Measurements from ENCODE around the gene PTPRT. TPM values are rescaled to one million over a fixed set of nuclear protein-coding genes. Genes with fewer than 3 reads are reported as not detected.

Gene PTPRT
- total and polyA plus RNA-seq, 4 donors, result 0.14 to 2.8 (median 0.40) TPM

DNA sequence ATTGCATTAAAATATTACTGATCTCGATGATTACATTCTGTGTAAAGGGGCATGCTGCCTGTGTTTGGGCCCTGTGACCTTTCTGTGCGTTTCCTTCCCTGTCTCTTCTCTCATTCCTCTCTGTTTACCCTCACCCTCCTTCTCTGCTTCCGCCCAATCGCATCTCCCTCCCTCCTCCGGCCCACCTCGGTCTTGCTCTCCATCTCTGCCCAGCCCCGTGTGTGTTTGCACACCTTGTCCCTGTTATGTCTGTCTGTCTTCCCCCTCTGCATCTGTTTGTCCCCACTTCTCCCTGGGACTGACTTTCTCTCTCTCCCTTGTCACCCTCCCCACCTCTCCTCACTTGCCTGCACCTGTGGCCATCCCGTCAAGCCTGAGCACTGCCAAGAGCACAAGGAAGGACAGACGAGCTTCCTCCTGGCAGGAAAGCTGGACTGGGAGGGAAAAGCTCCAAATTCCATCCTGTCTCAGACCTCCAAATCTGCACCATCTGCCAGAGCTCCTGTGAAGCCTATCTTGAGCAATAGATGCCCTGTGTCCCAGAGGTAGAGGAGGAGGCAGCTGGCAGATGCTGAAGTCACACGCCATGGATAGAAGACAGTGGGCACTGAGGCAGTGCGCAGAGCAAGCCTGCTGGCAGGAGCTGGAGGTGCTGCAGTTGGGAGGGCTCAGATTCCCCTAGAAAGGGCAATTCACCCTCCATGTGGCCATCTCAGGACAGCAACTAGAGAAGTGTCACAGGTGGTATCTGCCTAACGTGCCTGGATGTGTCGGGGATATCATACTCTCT is 172.3 kb downstream of the PTPRT start:
- WGBS, result 45% methylated on average over 13 of the region's 13 CpGs
- H3K27ac ChIP-seq (ENCODE audit: low read depth in 1 of 2, low read length in 2 of 2), result no peak overlapping the region
- TF ChIP-seq HNF4A (conservative IDR thresholded peaks at IDR 0.05), result no peak
- TF ChIP-seq MAX (IDR thresholded peaks at IDR 0.05), result no peak
- TF ChIP-seq GABPA (IDR thresholded peaks at IDR 0.05 in 1 of 2, conservative IDR thresholded peaks at IDR 0.05 in 1 of 2), result no peak
- TF ChIP-seq SP1 (IDR thresholded peaks at IDR 0.05), result no peak
- no peak for TF ChIP-seq RAD21 (IDR thresholded peaks at IDR 0.05)
- no peak for TF ChIP-seq FOXA1 (IDR thresholded peaks at IDR 0.05)
- TF ChIP-seq, protein P1, sequence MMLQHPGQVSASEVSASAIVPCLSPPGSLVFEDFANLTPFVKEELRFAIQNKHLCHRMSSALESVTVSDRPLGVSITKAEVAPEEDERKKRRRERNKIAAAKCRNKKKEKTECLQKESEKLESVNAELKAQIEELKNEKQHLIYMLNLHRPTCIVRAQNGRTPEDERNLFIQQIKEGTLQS (IDR thresholded peaks at IDR 0.05), result no peak
- TF ChIP-seq YY1 (IDR thresholded peaks at IDR 0.05), result no peak
- H3K4me3 ChIP-seq (ENCODE audit: low read depth in 1 of 3, low read length in 3 of 3), result no peak overlapping the region
- H3K9me3 ChIP-seq (ENCODE audit: control insufficient read depth in 4 of 4, low read length in 3 of 4), result no peaks in the 10 kb centered on the region
- no peak for DNase-seq (ENCODE audit: low spot score)
- no peaks in the 10 kb centered on the region for H3K36me3 ChIP-seq (ENCODE audit: control insufficient read depth in 4 of 4, insufficient read depth in 3 of 4, low read depth in 1 of 4, low read length in 3 of 4)
- H3K9ac ChIP-seq (ENCODE audit: low read depth in 1 of 2, low read length in 2 of 2), result no peak overlapping the region
- peaks cover 0 to 3% (median 0%) of the 10 kb centered on the region in 4 donors for H3K27me3 ChIP-seq (ENCODE audit: control insufficient read depth in 4 of 4, insufficient read depth in 4 of 4, low read length in 3 of 4)
- H3K4me1 ChIP-seq (ENCODE audit: control insufficient read depth in 4 of 4, insufficient read depth in 4 of 4, low read length in 3 of 4), result no peaks in the 10 kb centered on the region

DNA sequence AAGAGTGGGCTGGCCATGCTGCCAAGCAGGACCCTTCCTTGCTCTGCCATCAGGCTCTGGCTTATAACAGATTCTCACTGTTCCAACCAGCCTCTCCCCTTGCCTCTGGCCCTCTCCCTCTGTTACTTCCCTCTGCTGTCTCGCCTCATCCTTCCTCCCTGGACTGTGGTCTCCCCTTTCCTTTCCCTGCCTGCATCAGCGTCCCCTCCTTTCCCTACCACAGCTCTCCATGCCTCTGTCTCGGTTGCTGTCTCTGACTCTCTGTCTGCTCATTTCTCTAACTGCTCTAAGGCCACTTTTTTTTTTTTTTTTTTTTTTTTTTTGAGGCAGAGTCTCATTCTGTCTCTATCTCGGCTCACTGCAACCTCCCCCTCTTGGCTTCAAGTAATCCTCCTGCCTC is 173.4 kb downstream of the PTPRT start:
- 69% methylated on average over 4 of the region's 4 CpGs for WGBS
- Histone ChIP-seq H3K27ac (ENCODE audit: low read depth in 1 of 2, low read length in 2 of 2) (no peak overlapping the region), H3K4me1 (ENCODE audit: control insufficient read depth in 4 of 4, insufficient read depth in 4 of 4, low read length in 3 of 4) (no peaks in the 10 kb centered on the region), H3K9ac (ENCODE audit: low read depth in 1 of 2, low read length in 2 of 2) (no peak overlapping the region), H3K9me3 (ENCODE audit: control insufficient read depth in 4 of 4, low read length in 3 of 4) (no peaks in the 10 kb centered on the region), H3K4me3 (ENCODE audit: low read depth in 1 of 3, low read length in 3 of 3) (no peak overlapping the region), H3K36me3 (ENCODE audit: control insufficient read depth in 4 of 4, insufficient read depth in 3 of 4, low read depth in 1 of 4, low read length in 3 of 4) (no peaks in the 10 kb centered on the region), H3K27me3 (ENCODE audit: control insufficient read depth in 4 of 4, insufficient read depth in 4 of 4, low read length in 3 of 4) (peaks cover 0 to 5% (median 0%) of the 10 kb centered on the region in 4 donors)
- DNase-seq (ENCODE audit: low spot score), result no peak
- TF ChIP-seq RXRA (IDR thresholded peaks at IDR 0.05) (no peak), HNF4G (IDR thresholded peaks at IDR 0.05) (no peak), MAX (IDR thresholded peaks at IDR 0.05) (no peak), FOXA2 (IDR thresholded peaks at IDR 0.05) (no peak), TAF1 (conservative IDR thresholded peaks at IDR 0.05) (no peak)

DNA sequence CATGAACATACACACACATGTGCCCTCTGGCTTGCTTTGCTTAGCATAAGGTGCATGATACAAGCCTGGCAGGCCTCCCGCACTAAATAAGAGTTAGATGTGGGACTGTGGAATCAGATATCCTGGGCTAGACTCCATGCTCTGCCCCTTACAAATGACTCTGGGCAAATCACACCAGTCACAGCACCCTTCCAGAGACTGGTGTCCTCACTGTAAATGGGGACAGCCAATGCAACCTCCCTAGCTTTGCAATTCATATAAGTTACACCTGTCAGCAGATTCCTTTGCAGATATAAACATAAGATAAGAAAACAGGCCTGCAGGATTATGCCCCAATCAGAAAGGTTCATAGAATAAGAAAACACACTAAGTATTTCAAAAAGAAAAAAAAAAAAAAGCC is 174.1 kb downstream of the PTPRT start:
- Histone ChIP-seq H3K4me1 (ENCODE audit: control insufficient read depth in 4 of 4, insufficient read depth in 4 of 4, low read length in 3 of 4) (no peaks in the 10 kb centered on the region), H3K36me3 (ENCODE audit: control insufficient read depth in 4 of 4, insufficient read depth in 3 of 4, low read depth in 1 of 4, low read length in 3 of 4) (no peaks in the 10 kb centered on the region), H3K9ac (ENCODE audit: low read depth in 1 of 2, low read length in 2 of 2) (no peak overlapping the region), H3K9me3 (ENCODE audit: control insufficient read depth in 4 of 4, low read length in 3 of 4) (no peaks in the 10 kb centered on the region), H3K4me3 (ENCODE audit: low read depth in 1 of 3, low read length in 3 of 3) (no peak overlapping the region), H3K27me3 (ENCODE audit: control insufficient read depth in 4 of 4, insufficient read depth in 4 of 4, low read length in 3 of 4) (peaks cover 0 to 5% (median 0%) of the 10 kb centered on the region in 4 donors), H3K27ac (ENCODE audit: low read depth in 1 of 2, low read length in 2 of 2) (no peak overlapping the region)
- TF ChIP-seq REST (IDR thresholded peaks at IDR 0.05), result no peak
- no peak for TF ChIP-seq SP1 (IDR thresholded peaks at IDR 0.05)
- TF ChIP-seq, protein P1 (IDR thresholded peaks at IDR 0.05), result no peak
- no peak for TF ChIP-seq YY1 (IDR thresholded peaks at IDR 0.05)
- no peak for TF ChIP-seq TAF1 (conservative IDR thresholded peaks at IDR 0.05)
- TF ChIP-seq NR2F2 (IDR thresholded peaks at IDR 0.05), result no peak
- TF ChIP-seq, protein P2, sequence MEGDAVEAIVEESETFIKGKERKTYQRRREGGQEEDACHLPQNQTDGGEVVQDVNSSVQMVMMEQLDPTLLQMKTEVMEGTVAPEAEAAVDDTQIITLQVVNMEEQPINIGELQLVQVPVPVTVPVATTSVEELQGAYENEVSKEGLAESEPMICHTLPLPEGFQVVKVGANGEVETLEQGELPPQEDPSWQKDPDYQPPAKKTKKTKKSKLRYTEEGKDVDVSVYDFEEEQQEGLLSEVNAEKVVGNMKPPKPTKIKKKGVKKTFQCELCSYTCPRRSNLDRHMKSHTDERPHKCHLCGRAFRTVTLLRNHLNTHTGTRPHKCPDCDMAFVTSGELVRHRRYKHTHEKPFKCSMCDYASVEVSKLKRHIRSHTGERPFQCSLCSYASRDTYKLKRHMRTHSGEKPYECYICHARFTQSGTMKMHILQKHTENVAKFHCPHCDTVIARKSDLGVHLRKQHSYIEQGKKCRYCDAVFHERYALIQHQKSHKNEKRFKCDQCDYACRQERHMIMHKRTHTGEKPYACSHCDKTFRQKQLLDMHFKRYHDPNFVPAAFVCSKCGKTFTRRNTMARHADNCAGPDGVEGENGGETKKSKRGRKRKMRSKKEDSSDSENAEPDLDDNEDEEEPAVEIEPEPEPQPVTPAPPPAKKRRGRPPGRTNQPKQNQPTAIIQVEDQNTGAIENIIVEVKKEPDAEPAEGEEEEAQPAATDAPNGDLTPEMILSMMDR (IDR thresholded peaks at IDR 0.05; ENCODE audit: low read depth, low read length, missing input control), result no peak
- no peak for TF ChIP-seq MAX (IDR thresholded peaks at IDR 0.05)
- 93% methylated on average over 1 of the region's 1 CpG for WGBS
- DNase-seq (ENCODE audit: low spot score), result no peak

Measured in liver (tissue), 9 donors.